Thymus (tissue), 11 donors: ENCODE measurements around the gene PCMTD2. TPM values are rescaled to one million over a fixed set of nuclear protein-coding genes. Genes with fewer than 3 reads are reported as not detected.
"Not testable (repeated sequence)": the region's sequence is repeated elsewhere in the genome, so short reads cannot be mapped to it uniquely, and the experiment has no call there.

ENCODE experiments used
- DNase-seq, 9 donors: peaks; one replicate each; pipeline ENCODE4 v3.0.0-alpha.2; 2013; ENCODE audit warnings: low spot score in 9 of 9, low read depth in 6 of 9, missing footprints in 1 of 9
- H3K27ac ChIP-seq, 2 donors: one replicate each; pipeline ENCODE4 v1.5.1; 2013; ENCODE audit warnings: control low read depth in 1 of 2, low read depth in 1 of 2, low read length in 1 of 2, mild to moderate bottlenecking in 1 of 2, moderate library complexity in 1 of 2
- H3K27me3 ChIP-seq, 2 donors: one replicate each; pipeline ENCODE4 v1.5.1; 2013; ENCODE audit warnings: low read length in 1 of 2; ENCODE audit not compliant: control insufficient read depth in 2 of 2, insufficient read depth in 1 of 2
- H3K36me3 ChIP-seq, 2 donors: one replicate each; pipeline ENCODE4 v1.5.1; 2013; ENCODE audit warnings: low read length in 1 of 2, mild to moderate bottlenecking in 1 of 2, moderate library complexity in 1 of 2; ENCODE audit not compliant: control insufficient read depth in 2 of 2, insufficient read depth in 2 of 2
- H3K4me1 ChIP-seq, 2 donors: one replicate each; pipeline ENCODE4 v1.5.1; 2013; ENCODE audit warnings: low read length in 2 of 2; ENCODE audit not compliant: control insufficient read depth in 2 of 2, insufficient read depth in 2 of 2
- H3K4me3 ChIP-seq, 2 donors: one replicate each; pipeline ENCODE4 v1.5.1; 2013; ENCODE audit warnings: low read length in 2 of 2, control low read depth in 1 of 2, mild to moderate bottlenecking in 1 of 2
- H3K9me3 ChIP-seq, 2 donors: one replicate each; pipeline ENCODE4 v1.5.1; 2013; ENCODE audit warnings: low read length in 1 of 2, mild to moderate bottlenecking in 1 of 2; ENCODE audit not compliant: control insufficient read depth in 2 of 2, insufficient read depth in 1 of 2
- WGBS: extraction: QIAGEN DNeasy Blood & Tissue Kit; methylation state at CpG from one replicate; pipeline ENCODE4 v1.1.7; 2013; 5-methylcytosine and 5-hydroxymethylcytosine counted together
- polyA plus RNA-seq: library from polyadenylated mRNA; stranded (reverse); fragments of 200-250 nt; gene quantifications from one replicate; pipeline ENCODE4 v1.2.3, GENCODE V29; 2013
- total RNA-seq: library from RNA; stranded (reverse); fragments of 120-200 nt; gene quantifications from one replicate; pipeline ENCODE4 v1.2.4, GENCODE V29; 2013
- donor health status: healthy.

The PCMTD2 gene
- total and polyA plus RNA-seq, 2 donors, result 40.6 to 123 TPM

GRCh38 chr20:64292167-64292566 is 36.6 kb downstream of the PCMTD2 start:
- not testable (repeated sequence) for DNase-seq, H3K27ac ChIP-seq, H3K9me3 ChIP-seq, H3K27me3 ChIP-seq, H3K4me1 ChIP-seq, H3K4me3 ChIP-seq, H3K36me3 ChIP-seq
- WGBS, result over 99% methylated on average over 8 of the region's 13 CpGs

- not testable (repeated sequence) for H3K9me3 ChIP-seq, H3K27me3 ChIP-seq, H3K4me3 ChIP-seq, H3K4me1 ChIP-seq, H3K36me3 ChIP-seq, H3K27ac ChIP-seq, DNase-seq
- 91% methylated on average over 1 of the region's 2 CpGs for WGBS
Observed at GRCh38 chr20:64303086-64303485, 47.5 kb downstream of the PCMTD2 start.

- not testable (repeated sequence) for H3K4me1 ChIP-seq, DNase-seq, H3K27ac ChIP-seq, H3K9me3 ChIP-seq, H3K36me3 ChIP-seq, H3K4me3 ChIP-seq
- 74% methylated on average over 1 of the region's 1 CpG for WGBS
- peaks cover 10 to 30% of the 10 kb centered on the region in 2 donors for H3K27me3 ChIP-seq
Observed at GRCh38 chr20:64313761-64314160, 58.2 kb downstream of the PCMTD2 start.

GRCh38 chr20:64315381-64315780 is 59.8 kb downstream of the PCMTD2 start:
- not testable (repeated sequence) for H3K36me3 ChIP-seq, H3K9me3 ChIP-seq, H3K4me3 ChIP-seq, DNase-seq, H3K4me1 ChIP-seq, H3K27ac ChIP-seq
- peaks cover 10 to 32% of the 10 kb centered on the region in 2 donors for H3K27me3 ChIP-seq

GRCh38 chr20:64315884-64316283 is 60.3 kb downstream of the PCMTD2 start:
- DNase-seq, H3K9me3 ChIP-seq, H3K4me3 ChIP-seq, H3K4me1 ChIP-seq, H3K27ac ChIP-seq, H3K36me3 ChIP-seq: not testable (repeated sequence)
- peaks cover 10 to 32% of the 10 kb centered on the region in 2 donors for H3K27me3 ChIP-seq
- 65% methylated on average over 9 of the region's 15 CpGs for WGBS

GRCh38 chr20:64316415-64317083 is 61.0 kb downstream of the PCMTD2 start:
- H3K4me3 ChIP-seq, H3K27ac ChIP-seq, H3K36me3 ChIP-seq, DNase-seq, H3K4me1 ChIP-seq, H3K9me3 ChIP-seq: not testable (repeated sequence)
- peaks cover 10 to 32% of the 10 kb centered on the region in 2 donors for H3K27me3 ChIP-seq
- WGBS, result 6% methylated on average over 85 of the region's 87 CpGs

GRCh38 chr20:64317331-64317730 is 61.8 kb downstream of the PCMTD2 start:
- H3K27ac ChIP-seq, H3K4me3 ChIP-seq, H3K9me3 ChIP-seq, DNase-seq, H3K36me3 ChIP-seq, H3K4me1 ChIP-seq: not testable (repeated sequence)
- WGBS, result 89% methylated on average over 11 of the region's 15 CpGs
- H3K27me3 ChIP-seq, result peaks cover 10 to 32% of the 10 kb centered on the region in 2 donors

GRCh38 chr20:64318056-64318455 is 62.5 kb downstream of the PCMTD2 start:
- H3K4me3 ChIP-seq, H3K4me1 ChIP-seq, H3K36me3 ChIP-seq, DNase-seq, H3K9me3 ChIP-seq, H3K27ac ChIP-seq: not testable (repeated sequence)
- H3K27me3 ChIP-seq, result peaks cover 10 to 32% of the 10 kb centered on the region in 2 donors
- WGBS, result 89% methylated on average over 8 of the region's 8 CpGs

GRCh38 chr20:64322031-64322789 is 66.7 kb downstream of the PCMTD2 start:
- not testable (repeated sequence) for H3K27ac ChIP-seq, H3K36me3 ChIP-seq, H3K4me3 ChIP-seq, DNase-seq, H3K4me1 ChIP-seq, H3K9me3 ChIP-seq
- peaks cover 0 to 17% of the 10 kb centered on the region in 2 donors for H3K27me3 ChIP-seq
- WGBS, result 74% methylated on average over 7 of the region's 7 CpGs
